Stimulated activated CD8-positive, alpha-beta memory T cell treated with anti-CD3 and anti-CD28 coated beads, Interleukin-2, amount 100 ng/mL, for 1 hour (primary cell): Measurements from ENCODE around the gene SPNS1.
"Not testable (repeated sequence)": the region's sequence is repeated elsewhere in the genome, so short reads cannot be mapped to it uniquely, and the experiment has no call there.

Experiments
- DNase-seq, 2 donors: peaks; one replicate each; pipeline ENCODE4 v3.0.0-alpha.2; 2020; ENCODE audit warnings: low read depth in 2 of 2

The SPNS1 gene

GRCh38 chr16:28958216-28958615 is 16.4 kb upstream of the SPNS1 start:
- no peak for DNase-seq

GRCh38 chr16:28958836-28959235 is 15.7 kb upstream of the SPNS1 start:
- no peak for DNase-seq

GRCh38 chr16:28964072-28964471 is 10.5 kb upstream of the SPNS1 start:
- no peak for DNase-seq

GRCh38 chr16:28964496-28964895 is 10.1 kb upstream of the SPNS1 start:
- DNase-seq, result no peak

GRCh38 chr16:28967156-28967555 is 7.4 kb upstream of the SPNS1 start:
- no peak for DNase-seq

- not testable (repeated sequence) for DNase-seq
Observed at GRCh38 chr16:28969696-28970095, 4.9 kb upstream of the SPNS1 start.

- no peak for DNase-seq
Observed at GRCh38 chr16:28974007-28974436, 556 bp upstream of the SPNS1 start.

- no peak for DNase-seq
Observed at GRCh38 chr16:28975158-28975599, 601 bp downstream of the SPNS1 start.

GRCh38 chr16:28977703-28978662 is 3.4 kb downstream of the SPNS1 start:
- no peak for DNase-seq

- not testable (repeated sequence) for DNase-seq
Observed at GRCh38 chr16:28980330-28980729, 5.8 kb downstream of the SPNS1 start.

- DNase-seq, result no peak
Observed at GRCh38 chr16:28980929-28981328, 6.4 kb downstream of the SPNS1 start.

- DNase-seq, result no peak
Observed at GRCh38 chr16:28981517-28981916, 6.9 kb downstream of the SPNS1 start.

GRCh38 chr16:28982418-28982817 is 7.8 kb downstream of the SPNS1 start:
- no peak for DNase-seq

- no peak for DNase-seq
Observed at GRCh38 chr16:28982949-28983348, 8.4 kb downstream of the SPNS1 start.

- no peak for DNase-seq
Observed at GRCh38 chr16:28983644-28984043, 9.1 kb downstream of the SPNS1 start.

- DNase-seq, result no peak
Observed at GRCh38 chr16:28984091-28984490, 9.5 kb downstream of the SPNS1 start.

GRCh38 chr16:28984619-28985135 is 10.1 kb downstream of the SPNS1 start, which contains the start of gene LAT:
TSS of gene LAT (plus strand) at chr16:28985052. CDS start at chr16:28985418, 366 bp downstream.
- DNase-seq, result peak; percentile 60 to 67

GRCh38 chr16:28985211-28986041 is 10.8 kb downstream of the SPNS1 start:
- no peak for DNase-seq

GRCh38 chr16:28986046-28986445 is 11.5 kb downstream of the SPNS1 start:
- DNase-seq, result no peak

- no peak for DNase-seq
Observed at GRCh38 chr16:28986492-28986891, 11.9 kb downstream of the SPNS1 start.

- DNase-seq, result no peak
Observed at GRCh38 chr16:28987170-28987853, 12.7 kb downstream of the SPNS1 start.

GRCh38 chr16:28989363-28989762 is 14.8 kb downstream of the SPNS1 start:
- DNase-seq, result no peak
